ENCODE results near the gene TMEM126A. TPM values are rescaled to one million over a fixed set of nuclear protein-coding genes. Genes with fewer than 3 reads are reported as not detected.

TMEM126A gene
- total RNA-seq, 2 donors from 2014 or later: 11.0 to 25.4 TPM

DNA sequence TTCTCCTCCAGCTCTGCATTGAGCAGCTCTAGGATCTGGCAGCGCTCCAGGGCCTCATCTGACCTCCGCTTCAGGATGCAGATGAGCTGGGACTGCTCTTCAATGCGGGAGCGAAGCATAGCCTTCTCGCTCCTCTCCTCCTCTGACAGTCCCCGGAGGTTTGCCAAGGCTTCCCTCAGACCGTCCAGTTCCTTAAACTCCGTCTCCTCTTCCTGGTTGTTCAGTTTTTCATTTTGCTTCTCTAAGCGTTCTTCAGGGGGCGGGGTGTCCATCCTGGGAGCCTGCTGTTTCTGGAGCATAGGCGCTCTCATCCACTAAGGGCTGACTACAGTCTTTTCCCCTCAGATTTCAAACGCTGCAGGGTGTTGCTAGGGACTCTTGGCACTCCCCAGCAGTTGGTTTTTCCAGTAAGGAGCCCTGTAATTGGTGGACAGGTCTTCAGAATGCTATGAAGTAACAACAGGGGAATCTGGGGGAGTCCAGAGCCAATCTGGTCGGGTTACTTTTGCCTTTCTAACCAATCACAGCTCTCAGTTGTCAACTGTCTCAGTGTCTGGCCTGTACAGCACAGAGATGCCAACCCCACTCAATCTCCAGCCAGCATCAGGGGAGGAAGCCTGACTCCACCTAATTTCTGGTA, 38.2 kb downstream of the TMEM126A start, which contains the start of gene CCDC89:
CCDC89 (minus strand) TSS at position 376 of the 640 bp plus-strand sequence; CDS start at position 311, 65 bp downstream.
- peak within 1 kb of the TSS; percentile 75 for H3K4me3 ChIP-seq
- DNase-seq (ENCODE audit: low spot score) (peak; percentile 64), ATAC-seq (ENCODE audit: insufficient number of reproducible peaks, low FRiP score, low read depth) (peak; percentile 100)
- TF ChIP-seq, protein P1, sequence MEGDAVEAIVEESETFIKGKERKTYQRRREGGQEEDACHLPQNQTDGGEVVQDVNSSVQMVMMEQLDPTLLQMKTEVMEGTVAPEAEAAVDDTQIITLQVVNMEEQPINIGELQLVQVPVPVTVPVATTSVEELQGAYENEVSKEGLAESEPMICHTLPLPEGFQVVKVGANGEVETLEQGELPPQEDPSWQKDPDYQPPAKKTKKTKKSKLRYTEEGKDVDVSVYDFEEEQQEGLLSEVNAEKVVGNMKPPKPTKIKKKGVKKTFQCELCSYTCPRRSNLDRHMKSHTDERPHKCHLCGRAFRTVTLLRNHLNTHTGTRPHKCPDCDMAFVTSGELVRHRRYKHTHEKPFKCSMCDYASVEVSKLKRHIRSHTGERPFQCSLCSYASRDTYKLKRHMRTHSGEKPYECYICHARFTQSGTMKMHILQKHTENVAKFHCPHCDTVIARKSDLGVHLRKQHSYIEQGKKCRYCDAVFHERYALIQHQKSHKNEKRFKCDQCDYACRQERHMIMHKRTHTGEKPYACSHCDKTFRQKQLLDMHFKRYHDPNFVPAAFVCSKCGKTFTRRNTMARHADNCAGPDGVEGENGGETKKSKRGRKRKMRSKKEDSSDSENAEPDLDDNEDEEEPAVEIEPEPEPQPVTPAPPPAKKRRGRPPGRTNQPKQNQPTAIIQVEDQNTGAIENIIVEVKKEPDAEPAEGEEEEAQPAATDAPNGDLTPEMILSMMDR (IDR thresholded peaks at IDR 0.05): no peak
- H3K27ac ChIP-seq: peak within 1 kb of the TSS; percentile 54 to 77
- no peaks in the 10 kb centered on the region for H3K9me3 ChIP-seq
- no peaks in the 10 kb centered on the region for H3K36me3 ChIP-seq
- no peaks in the 10 kb centered on the region for H3K27me3 ChIP-seq (replicated peaks; ENCODE audit: insufficient read depth)
- H3K4me1 ChIP-seq (ENCODE audit: control insufficient read depth in 1 of 2, low read depth in 2 of 2): peaks cover 5 to 15% of the 10 kb centered on the region in 2 donors

- H3K4me3 ChIP-seq: no peak overlapping the region
- TF ChIP-seq, protein P1 (IDR thresholded peaks at IDR 0.05): no peak
- H3K4me1 ChIP-seq (ENCODE audit: control insufficient read depth in 1 of 2, low read depth in 2 of 2): no peaks in the 10 kb centered on the region
- H3K9me3 ChIP-seq: no peaks in the 10 kb centered on the region
- H3K27me3 ChIP-seq (replicated peaks; ENCODE audit: insufficient read depth): no peaks in the 10 kb centered on the region
- H3K27ac ChIP-seq: no peak overlapping the region
- ATAC-seq (ENCODE audit: insufficient number of reproducible peaks, low FRiP score, low read depth) (no peak), DNase-seq (ENCODE audit: low spot score) (no peak)
- H3K36me3 ChIP-seq: no peaks in the 10 kb centered on the region
Observed at GRCh38 chr11:85694385-85694980, 46.7 kb downstream of the TMEM126A start.

- no peaks in the 10 kb centered on the region for H3K27me3 ChIP-seq (replicated peaks; ENCODE audit: insufficient read depth)
- ATAC-seq (ENCODE audit: insufficient number of reproducible peaks, low FRiP score, low read depth): no peak
- H3K9me3 ChIP-seq: no peaks in the 10 kb centered on the region
- no peaks in the 10 kb centered on the region for H3K36me3 ChIP-seq
- H3K4me3 ChIP-seq: no peak overlapping the region
- H3K27ac ChIP-seq: no peak overlapping the region
- DNase-seq (ENCODE audit: low spot score): no peak
- no peaks in the 10 kb centered on the region for H3K4me1 ChIP-seq (ENCODE audit: control insufficient read depth in 1 of 2, low read depth in 2 of 2)
- TF ChIP-seq, protein P1 (IDR thresholded peaks at IDR 0.05): no peak
Observed at GRCh38 chr11:85695546-85695945, 47.8 kb downstream of the TMEM126A start.

DNA sequence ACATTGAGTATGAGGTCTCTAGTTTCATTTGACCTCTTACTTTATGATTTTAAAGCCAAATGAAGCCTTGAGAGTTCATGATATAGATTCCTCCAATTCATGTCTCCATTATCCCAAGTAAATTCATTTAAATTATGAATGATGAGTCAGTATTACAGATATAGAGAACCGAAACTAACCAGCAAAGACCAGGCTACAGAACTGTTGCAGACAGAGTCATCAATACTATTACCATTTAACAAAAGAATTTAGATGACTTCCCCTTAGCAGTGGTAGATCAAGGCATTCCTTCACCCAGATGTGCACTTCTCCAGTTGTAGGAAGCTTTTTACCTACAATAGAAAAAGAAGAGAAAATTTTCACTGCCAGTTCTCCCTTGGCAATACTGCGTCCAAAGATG, 50.0 kb downstream of the TMEM126A start:
- H3K27ac ChIP-seq: no peak overlapping the region
- no peak for DNase-seq (ENCODE audit: low spot score)
- no peak overlapping the region for H3K4me3 ChIP-seq
- TF ChIP-seq, protein P1 (IDR thresholded peaks at IDR 0.05): no peak
- ATAC-seq (ENCODE audit: insufficient number of reproducible peaks, low FRiP score, low read depth): no peak
- no peaks in the 10 kb centered on the region for H3K36me3 ChIP-seq
- H3K27me3 ChIP-seq (replicated peaks; ENCODE audit: insufficient read depth): no peaks in the 10 kb centered on the region
- no peaks in the 10 kb centered on the region for H3K9me3 ChIP-seq
- no peaks in the 10 kb centered on the region for H3K4me1 ChIP-seq (ENCODE audit: control insufficient read depth in 1 of 2, low read depth in 2 of 2)

DNA sequence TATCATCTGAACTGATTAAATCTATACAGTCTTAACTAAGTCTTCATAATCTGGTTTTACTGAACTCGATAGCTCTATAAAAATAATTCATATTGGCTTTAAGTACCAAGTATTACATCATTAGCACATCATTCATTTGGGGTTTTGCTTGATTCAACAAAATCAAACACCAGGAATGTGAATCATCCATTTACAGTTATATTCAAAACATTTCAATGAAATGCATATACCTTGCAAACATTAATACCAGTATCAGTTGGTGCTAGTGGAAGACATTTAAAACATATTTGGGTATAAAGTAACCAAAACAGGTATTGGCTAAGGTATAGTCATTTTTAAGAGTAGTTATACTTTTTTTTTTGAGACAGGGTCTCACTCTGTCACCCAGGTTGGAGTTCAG, 50.4 kb downstream of the TMEM126A start:
- TF ChIP-seq, protein P1 (IDR thresholded peaks at IDR 0.05): no peak
- H3K4me3 ChIP-seq: no peak overlapping the region
- ATAC-seq (ENCODE audit: insufficient number of reproducible peaks, low FRiP score, low read depth) (no peak), DNase-seq (ENCODE audit: low spot score) (no peak)
- no peaks in the 10 kb centered on the region for H3K4me1 ChIP-seq (ENCODE audit: control insufficient read depth in 1 of 2, low read depth in 2 of 2)
- H3K27me3 ChIP-seq (replicated peaks; ENCODE audit: insufficient read depth): no peaks in the 10 kb centered on the region
- no peaks in the 10 kb centered on the region for H3K9me3 ChIP-seq
- H3K36me3 ChIP-seq: no peaks in the 10 kb centered on the region
- H3K27ac ChIP-seq: no peak overlapping the region
